Mesendoderm (in vitro differentiated cells): ENCODE results near the gene MED27.

ENCODE experiments used
- DNase-seq: peaks from one replicate; pipeline ENCODE4 v3.0.0; 2013
- H2AK5ac ChIP-seq: 2 replicates; pipeline ENCODE4 v1.6.1; 2013; ENCODE audit warnings: low read length, inconsistent platforms
- H2BK120ac ChIP-seq: 2 replicates; pipeline ENCODE4 v1.6.1; 2013; ENCODE audit warnings: low read depth, mild to moderate bottlenecking, low read length, moderate library complexity, mixed read lengths
- H2BK15ac ChIP-seq: replicated peaks from 2 replicates; pipeline ENCODE4 v1.6.1; 2013; ENCODE audit warnings: low read depth, mild to moderate bottlenecking, moderate library complexity
- H2BK5ac ChIP-seq: 2 replicates; pipeline ENCODE4 v1.6.1; 2013; ENCODE audit warnings: low read length, inconsistent platforms
- H3K18ac ChIP-seq: 2 replicates; pipeline ENCODE4 v1.6.1; 2013; ENCODE audit warnings: mild to moderate bottlenecking, low read length, mixed read lengths
- H3K23ac ChIP-seq: one replicate; pipeline ENCODE4 v1.6.1; 2013; ENCODE audit warnings: low read length
- H3K27ac ChIP-seq: 2 replicates; pipeline ENCODE4 v1.5.1; 2013; ENCODE audit warnings: low read depth, mild to moderate bottlenecking, inconsistent platforms, low read length, moderate library complexity
- H3K27me3 ChIP-seq: 2 replicates; pipeline ENCODE4 v1.6.1; 2013; ENCODE audit warnings: low read length, control low read depth, mild to moderate bottlenecking, inconsistent platforms; ENCODE audit not compliant: insufficient read depth, poor library complexity
- H3K36me3 ChIP-seq: 2 replicates; pipeline ENCODE4 v1.6.1; 2013; ENCODE audit warnings: low read length, inconsistent platforms; ENCODE audit not compliant: control insufficient read depth, insufficient read depth
- H3K4ac ChIP-seq: one replicate; pipeline ENCODE4 v1.6.1; 2013; ENCODE audit warnings: low read depth, mild to moderate bottlenecking, low read length, moderate library complexity
- H3K4me1 ChIP-seq: 2 replicates; pipeline ENCODE4 v1.6.1; 2013; ENCODE audit warnings: low read depth, low read length, inconsistent platforms; ENCODE audit not compliant: control insufficient read depth
- H3K4me2 ChIP-seq: 2 replicates; pipeline ENCODE4 v1.6.1; 2013; ENCODE audit warnings: low read length
- H3K4me3 ChIP-seq: 2 replicates; pipeline ENCODE4 v1.5.1; 2013; ENCODE audit warnings: mild to moderate bottlenecking, low read length
- H3K56ac ChIP-seq: one replicate; pipeline ENCODE4 v1.6.1; 2013; ENCODE audit warnings: low read length
- H3K79me1 ChIP-seq: 2 replicates; pipeline ENCODE4 v1.6.1; 2013; ENCODE audit warnings: low read length, inconsistent platforms
- H3K79me2 ChIP-seq: 2 replicates; pipeline ENCODE4 v1.6.1; 2013; ENCODE audit warnings: mild to moderate bottlenecking, low read length; ENCODE audit not compliant: control insufficient read depth, insufficient read depth
- H3K9ac ChIP-seq: 2 replicates; pipeline ENCODE4 v1.6.1; 2013; ENCODE audit warnings: low read length, inconsistent platforms
- H4K5ac ChIP-seq: one replicate; pipeline ENCODE4 v1.6.1; 2013; ENCODE audit warnings: low read length
- H4K8ac ChIP-seq: one replicate; pipeline ENCODE4 v1.6.1; 2013; ENCODE audit warnings: low read depth, mild to moderate bottlenecking, control low read depth, low read length, moderate library complexity
- WGBS: extraction: QIAGEN DNeasy Blood & Tissue Kit; methylation state at CpG from one replicate; pipeline ENCODE4 v1.1.7; 2013; ENCODE audit warnings: low lambda C conversion rate, missing lambda C conversion rate; ENCODE audit not compliant: insufficient coverage; ENCODE audit errors: extremely low coverage; 5-methylcytosine and 5-hydroxymethylcytosine counted together

Gene MED27

GRCh38 chr9:132074736-132075135 is 4.9 kb downstream of the MED27 start:
- no peak overlapping the region for H3K4me3 ChIP-seq
- H3K36me3 ChIP-seq = peaks cover 2% of the 10 kb centered on the region
- H2BK15ac ChIP-seq = no peak overlapping the region
- H3K56ac ChIP-seq = no peak overlapping the region
- no peak overlapping the region for H3K27ac ChIP-seq
- H3K79me2 ChIP-seq = peaks cover 18% of the 10 kb centered on the region
- no peak overlapping the region for H2BK5ac ChIP-seq
- no peak overlapping the region for H4K8ac ChIP-seq
- no peak overlapping the region for H2AK5ac ChIP-seq
- no peaks in the 10 kb centered on the region for H3K27me3 ChIP-seq
- H3K23ac ChIP-seq = no peak overlapping the region
- peaks cover 2% of the 10 kb centered on the region for H3K4me1 ChIP-seq
- H3K4ac ChIP-seq = no peak overlapping the region
- no peak overlapping the region for H4K5ac ChIP-seq
- H2BK120ac ChIP-seq = no peak overlapping the region
- no peak overlapping the region for H3K9ac ChIP-seq
- WGBS = no CpG with 5 or more reads among the region's 2 CpGs
- no peak for DNase-seq
- H3K4me2 ChIP-seq = no peak overlapping the region
- no peak overlapping the region for H3K18ac ChIP-seq
- peaks cover 27% of the 10 kb centered on the region for H3K79me1 ChIP-seq

GRCh38 chr9:132071847-132072507 is 7.7 kb downstream of the MED27 start:
- Histone ChIP-seq H3K9ac (no peak overlapping the region), H4K5ac (no peak overlapping the region), H3K23ac (no peak overlapping the region), H3K27ac (no peak overlapping the region), H3K18ac (no peak overlapping the region), H3K4me2 (no peak overlapping the region), H2BK5ac (no peak overlapping the region), H3K79me1 (peaks cover 25% of the 10 kb centered on the region), H3K36me3 (peaks cover 2% of the 10 kb centered on the region), H2BK15ac (no peak overlapping the region), H3K27me3 (no peaks in the 10 kb centered on the region), H2AK5ac (no peak overlapping the region), H3K4me3 (no peak overlapping the region), H3K4ac (no peak overlapping the region), H3K79me2 (peaks cover 12% of the 10 kb centered on the region), H3K4me1 (no peaks in the 10 kb centered on the region), H3K56ac (no peak overlapping the region), H2BK120ac (no peak overlapping the region), H4K8ac (no peak overlapping the region)
- WGBS = no CpG with 5 or more reads among the region's 16 CpGs
- DNase-seq = no peak

GRCh38 chr9:132069046-132069898 is 10.4 kb downstream of the MED27 start:
- Histone ChIP-seq H3K4me3 (no peak overlapping the region), H3K18ac (no peak overlapping the region), H3K4me2 (no peak overlapping the region), H3K79me2 (peaks cover 12% of the 10 kb centered on the region), H2BK15ac (no peak overlapping the region), H3K56ac (no peak overlapping the region), H3K79me1 (peaks cover 32% of the 10 kb centered on the region), H3K27me3 (no peaks in the 10 kb centered on the region), H3K23ac (no peak overlapping the region), H3K36me3 (peaks cover 2% of the 10 kb centered on the region), H4K8ac (no peak overlapping the region), H2BK5ac (no peak overlapping the region), H3K4me1 (no peaks in the 10 kb centered on the region), H2AK5ac (no peak overlapping the region), H3K4ac (no peak overlapping the region), H2BK120ac (no peak overlapping the region), H3K27ac (no peak overlapping the region), H3K9ac (no peak overlapping the region), H4K5ac (no peak overlapping the region)
- no CpG with 5 or more reads among the region's 9 CpGs for whole genome bisulfite sequencing
- no peak for DNase-seq

- no peak overlapping the region for H3K27ac ChIP-seq
- H3K36me3 ChIP-seq = peaks cover 2% of the 10 kb centered on the region
- H3K4me2 ChIP-seq = no peak overlapping the region
- no peak overlapping the region for H3K9ac ChIP-seq
- no peak overlapping the region for H4K8ac ChIP-seq
- no peak overlapping the region for H2BK5ac ChIP-seq
- no peak overlapping the region for H2BK120ac ChIP-seq
- no peaks in the 10 kb centered on the region for H3K27me3 ChIP-seq
- H3K79me1 ChIP-seq = peaks cover 38% of the 10 kb centered on the region
- no peak overlapping the region for H2BK15ac ChIP-seq
- no peaks in the 10 kb centered on the region for H3K4me1 ChIP-seq
- peaks cover 12% of the 10 kb centered on the region for H3K79me2 ChIP-seq
- no peak overlapping the region for H3K4me3 ChIP-seq
- H2AK5ac ChIP-seq = no peak overlapping the region
- no peak overlapping the region for H3K4ac ChIP-seq
- H4K5ac ChIP-seq = no peak overlapping the region
- no peak overlapping the region for H3K23ac ChIP-seq
- no CpG with 5 or more reads among the region's 6 CpGs for WGBS
- no peak for DNase-seq
- H3K18ac ChIP-seq = no peak overlapping the region
- no peak overlapping the region for H3K56ac ChIP-seq
Observed at GRCh38 chr9:132068605-132069004, 11.1 kb downstream of the MED27 start.

- no peaks in the 10 kb centered on the region for H3K36me3 ChIP-seq
- no peak overlapping the region for H2BK5ac ChIP-seq
- no CpG with 5 or more reads among the region's 3 CpGs for WGBS
- H3K23ac ChIP-seq = no peak overlapping the region
- H2BK15ac ChIP-seq = no peak overlapping the region
- no peak overlapping the region for H3K56ac ChIP-seq
- no peak overlapping the region for H3K27ac ChIP-seq
- H2BK120ac ChIP-seq = no peak overlapping the region
- no peak overlapping the region for H2AK5ac ChIP-seq
- H3K4me1 ChIP-seq = no peaks in the 10 kb centered on the region
- no peak overlapping the region for H3K4me2 ChIP-seq
- H3K79me1 ChIP-seq = peaks cover 32% of the 10 kb centered on the region
- H3K79me2 ChIP-seq = peaks cover 9% of the 10 kb centered on the region
- no peak overlapping the region for H3K4ac ChIP-seq
- no peak for DNase-seq
- H4K5ac ChIP-seq = no peak overlapping the region
- no peaks in the 10 kb centered on the region for H3K27me3 ChIP-seq
- no peak overlapping the region for H3K9ac ChIP-seq
- no peak overlapping the region for H3K4me3 ChIP-seq
- no peak overlapping the region for H4K8ac ChIP-seq
- H3K18ac ChIP-seq = no peak overlapping the region
Observed at GRCh38 chr9:132066511-132066910, 13.2 kb downstream of the MED27 start.
